WERI-Rb-1 (cell line): Measurements from ENCODE around the gene FAAP100.

ENCODE experiments used
- DNase-seq: peaks from one replicate; pipeline ENCODE4 v3.0.0-alpha.2; 2020
- H3K27ac ChIP-seq: fragments of 250-450 bp; sonication (Bioruptor Pico); 2 replicates; pipeline ENCODE4 v1.5.1; 2020; ENCODE audit warnings: mild to moderate bottlenecking, moderate library complexity
- H3K27me3 ChIP-seq: fragments of 250-450 bp; sonication (Bioruptor Pico); 2 replicates; pipeline ENCODE4 v1.5.1; 2021; ENCODE audit warnings: mild to moderate bottlenecking, low read depth, moderate library complexity; ENCODE audit not compliant: insufficient read depth, severe bottlenecking
- H3K36me3 ChIP-seq: fragments of 250-450 bp; sonication (Bioruptor Pico); 2 replicates; pipeline ENCODE4 v1.5.1; 2020; ENCODE audit warnings: mild to moderate bottlenecking, moderate library complexity
- H3K4me3 ChIP-seq: 2 replicates; pipeline ENCODE4 v1.5.1; 2011; ENCODE audit warnings: low read depth, mild to moderate bottlenecking, control low read depth, low read length
- H3K9me3 ChIP-seq: fragments of 250-450 bp; sonication (Bioruptor Pico); 2 replicates; pipeline ENCODE4 v1.5.1; 2021; ENCODE audit warnings: mild to moderate bottlenecking, moderate library complexity; ENCODE audit not compliant: severe bottlenecking
- CTCF ChIP-seq: IDR thresholded peaks from 2 replicates; pipeline ENCODE4 v1.5.1; 2011; ENCODE audit warnings: low read depth, mild to moderate bottlenecking, control low read depth, inconsistent platforms, low read length

The FAAP100 gene

DNA sequence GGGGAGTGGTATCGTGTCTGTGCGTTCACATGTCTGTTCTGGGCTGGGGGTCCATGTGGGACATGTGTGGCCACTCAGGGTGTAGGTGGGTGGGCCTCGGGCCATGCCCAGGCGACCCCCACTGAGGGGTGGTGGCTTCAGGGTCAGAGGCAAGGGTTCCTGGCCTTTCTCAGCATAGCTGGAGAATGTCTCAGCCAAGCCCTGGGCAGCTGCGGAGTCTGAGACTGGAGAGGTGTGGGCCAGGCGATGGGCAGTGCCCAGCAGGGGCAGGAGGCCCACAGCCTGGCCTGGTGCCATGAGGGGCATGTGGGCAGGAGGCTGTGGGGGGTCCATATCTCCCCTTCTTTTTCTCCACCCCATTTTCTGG lies 22.7 kb downstream of the FAAP100 start:
- Histone ChIP-seq H3K4me3 (no peak overlapping the region), H3K27ac (no peak overlapping the region), H3K36me3 (no peaks in the 10 kb centered on the region), H3K9me3 (peaks cover 4% of the 10 kb centered on the region), H3K27me3 (no peaks in the 10 kb centered on the region)
- no peak for DNase-seq
- no peak for TF ChIP-seq CTCF

- no peak for TF ChIP-seq CTCF
- Histone ChIP-seq H3K4me3 (no peak overlapping the region), H3K36me3 (no peaks in the 10 kb centered on the region), H3K27ac (peak overlapping the region; percentile 40; the same call in 1 of the 2 replicates), H3K27me3 (no peaks in the 10 kb centered on the region), H3K9me3 (peaks cover 4% of the 10 kb centered on the region)
- no peak for DNase-seq
Measured at GRCh38 chr17:81528651-81529436, 23.3 kb downstream of the FAAP100 start.

DNA sequence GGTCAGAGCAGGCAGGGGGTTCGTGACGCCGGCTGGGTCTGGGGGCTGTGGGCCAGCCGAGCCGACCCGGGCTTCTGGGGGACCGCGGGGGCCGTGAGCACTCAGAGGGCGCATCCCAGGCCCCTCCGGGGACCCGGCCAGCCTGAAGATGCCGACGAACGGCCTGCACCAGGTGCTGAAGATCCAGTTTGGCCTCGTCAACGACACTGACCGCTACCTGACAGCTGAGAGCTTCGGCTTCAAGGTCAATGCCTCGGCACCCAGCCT lies 23.8 kb downstream of the FAAP100 start:
- H3K4me3 ChIP-seq: no peak overlapping the region
- no peaks in the 10 kb centered on the region for H3K27me3 ChIP-seq
- H3K9me3 ChIP-seq: peaks cover 4% of the 10 kb centered on the region
- no peak for DNase-seq
- peak overlapping the region; percentile 40 for H3K27ac ChIP-seq
- no peaks in the 10 kb centered on the region for H3K36me3 ChIP-seq
- no peak for TF ChIP-seq CTCF

- peak; percentile 77 for DNase-seq
- Histone ChIP-seq H3K36me3 (no peaks in the 10 kb centered on the region), H3K4me3 (no peak within 1 kb of the TSS), H3K9me3 (peaks cover 4% of the 10 kb centered on the region), H3K27ac (peak within 1 kb of the TSS; percentile 40), H3K27me3 (no peaks in the 10 kb centered on the region)
- TF ChIP-seq CTCF: peak; percentile 39; the same call in 1 of the 2 replicates
Measured at GRCh38 chr17:81527591-81528383, 24.4 kb downstream of the FAAP100 start, which contains the start of gene FSCN2. TSS of gene FSCN2 (plus strand) at chr17:81528377. CDS start at chr17:81528532, 155 bp downstream.

DNA sequence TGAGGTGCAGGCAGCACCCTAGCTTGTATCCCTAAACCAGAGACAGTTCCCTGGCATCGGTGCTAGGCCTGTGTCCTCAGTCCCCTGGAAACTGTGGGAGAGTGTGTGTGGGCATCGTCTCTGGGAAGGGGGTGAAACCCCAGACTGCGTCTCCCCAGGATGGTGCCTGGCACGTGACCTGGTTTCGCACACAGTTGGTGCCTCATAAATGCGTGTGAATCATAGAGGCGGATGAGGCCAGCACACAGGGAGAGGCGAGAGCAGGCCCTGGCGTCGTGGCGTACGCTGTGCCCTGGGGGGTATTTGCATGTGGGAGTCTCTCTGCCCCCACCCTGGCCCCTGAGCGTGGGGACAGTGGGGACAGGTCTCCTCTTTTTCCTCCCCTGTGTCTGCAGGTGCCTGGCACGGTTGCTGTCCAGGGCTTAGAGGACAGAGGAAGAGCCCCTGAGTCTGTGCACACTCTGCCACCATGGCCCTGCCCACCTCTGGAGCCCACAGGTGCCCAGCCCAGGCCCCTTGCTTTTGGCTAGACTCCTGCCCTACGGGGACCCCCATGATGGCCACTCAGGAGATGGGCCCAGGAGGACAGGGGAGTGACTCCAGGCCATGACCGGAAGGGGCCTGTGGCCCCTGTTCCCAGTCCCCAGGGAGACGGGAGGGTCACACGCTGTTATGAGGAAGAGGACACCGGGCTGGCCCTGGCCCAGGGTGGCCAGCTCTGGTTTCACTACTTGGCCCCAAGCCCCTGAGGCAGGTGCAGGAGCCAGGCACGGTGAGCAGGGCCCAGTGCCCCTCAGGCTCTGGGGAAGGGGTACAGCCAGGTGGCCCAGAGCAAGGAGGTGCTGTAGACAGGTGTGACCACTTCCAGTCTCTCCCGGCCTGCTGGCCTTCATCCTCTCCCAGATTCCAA lies 25.2 kb downstream of the FAAP100 start:
- TF ChIP-seq CTCF: no peak
- peaks cover 4% of the 10 kb centered on the region for H3K9me3 ChIP-seq
- no peaks in the 10 kb centered on the region for H3K27me3 ChIP-seq
- H3K4me3 ChIP-seq: no peak overlapping the region
- H3K27ac ChIP-seq: no peak overlapping the region; the same call in 1 of the 2 replicates
- no peak for DNase-seq
- H3K36me3 ChIP-seq: no peaks in the 10 kb centered on the region
